ENCODE data around the gene LATS1.
A peak's percentile ranks its signal among the peaks of the same experiment; 100 is the strongest.
"Not testable (repeated sequence)": the region's sequence is repeated elsewhere in the genome, so short reads cannot be mapped to it uniquely, and the experiment has no call there.

Gene LATS1

GRCh38 chr6:149717588-149718458, at the start of gene LATS1:
Gene LATS1 (minus strand): TSS chr6:149718101. CDS start chr6:149702126, 15,975 bp downstream.
- DNase-seq, result peak; percentile 84

GRCh38 chr6:149766156-149766769, 48.4 kb upstream of the LATS1 start:
- DNase-seq, result peak; percentile 78

DNA sequence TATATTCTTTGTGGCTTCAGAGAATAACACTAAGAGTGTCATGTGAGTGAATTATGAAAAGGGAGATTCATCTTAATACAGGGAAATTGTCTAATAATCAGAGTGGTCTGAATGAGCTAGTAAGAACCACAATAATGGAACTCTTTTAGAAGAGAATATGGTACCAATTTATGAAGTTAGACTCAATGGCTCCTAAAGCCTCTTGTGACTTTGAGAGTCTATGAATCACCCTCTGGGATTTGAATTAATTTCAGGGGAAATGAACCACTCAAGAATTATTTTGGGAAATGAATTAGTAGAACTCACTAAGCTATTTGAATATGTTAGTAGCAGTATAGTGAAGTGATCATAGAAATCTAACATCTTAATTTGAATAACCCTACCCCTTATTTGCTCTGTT, 46.0 kb upstream of the LATS1 start:
- DNase-seq, result no peak

DNA sequence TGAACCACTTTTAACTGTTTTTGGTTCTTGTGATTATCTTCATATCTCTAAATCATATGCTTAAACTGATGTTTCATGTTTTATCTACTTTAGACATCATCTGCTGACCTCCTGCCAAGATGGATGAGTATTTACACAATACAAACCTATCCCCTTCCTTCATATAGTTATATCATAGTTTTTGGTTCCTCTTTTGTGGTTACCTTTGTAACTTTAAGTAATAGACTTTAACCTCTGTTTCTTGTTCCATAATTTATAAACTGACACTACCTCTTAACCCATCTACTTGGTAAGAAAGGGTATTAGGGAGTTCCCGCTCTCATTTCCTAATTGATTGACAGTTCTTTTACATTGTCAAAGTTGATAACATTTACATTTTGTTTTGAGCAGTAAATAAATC, 43.5 kb upstream of the LATS1 start:
- DNase-seq, result no peak

DNA sequence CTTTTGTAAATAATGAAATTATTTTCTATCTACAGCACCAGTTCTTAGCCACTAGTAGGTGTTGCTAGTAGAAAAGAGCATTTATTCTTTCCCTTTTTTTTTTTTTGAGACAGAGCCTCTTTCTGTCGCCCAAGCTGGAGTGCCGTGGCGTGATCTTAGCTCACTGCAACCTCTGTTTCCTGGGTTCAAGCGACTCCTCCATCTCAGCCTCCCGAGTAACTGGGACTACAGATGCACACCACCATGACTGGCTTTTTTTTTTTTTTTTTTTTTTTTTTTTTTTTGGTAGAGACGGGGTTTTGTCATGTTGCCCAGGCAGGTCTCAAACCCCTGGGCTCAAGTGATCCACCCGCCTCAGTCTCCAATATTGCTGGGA, 38.3 kb upstream of the LATS1 start:
- no peak for DNase-seq

- no peak for DNase-seq
Measured at GRCh38 chr6:149755300-149756260, 37.7 kb upstream of the LATS1 start.

- no peak for DNase-seq
Measured at GRCh38 chr6:149754548-149754947, 36.6 kb upstream of the LATS1 start.

GRCh38 chr6:149753374-149753637, 35.4 kb upstream of the LATS1 start:
- not testable (repeated sequence) for DNase-seq

- DNase-seq, result no peak
Measured at GRCh38 chr6:149752600-149753373, 34.9 kb upstream of the LATS1 start.

GRCh38 chr6:149751920-149752319, 34.0 kb upstream of the LATS1 start:
- not testable (repeated sequence) for DNase-seq

DNA sequence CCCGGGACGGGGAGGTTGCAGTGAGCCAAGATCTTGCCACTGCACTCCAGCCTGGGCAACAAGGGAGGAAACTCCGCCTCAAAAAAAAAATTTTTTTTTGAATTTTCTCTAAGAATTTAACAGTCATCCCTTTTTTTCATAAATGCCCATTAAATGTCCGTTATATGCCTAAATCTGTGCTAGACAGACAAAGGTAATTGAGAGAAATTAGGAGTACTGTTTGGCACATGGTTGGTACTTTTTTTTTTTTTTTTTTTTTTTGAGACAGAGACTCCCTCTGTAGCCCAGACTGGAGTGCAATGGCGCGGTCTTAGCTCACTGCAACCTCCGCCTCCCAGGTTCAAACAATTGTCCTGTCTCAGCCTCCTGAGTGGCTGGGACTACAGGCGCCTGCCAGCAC, 33.3 kb upstream of the LATS1 start:
- no peak for DNase-seq

DNA sequence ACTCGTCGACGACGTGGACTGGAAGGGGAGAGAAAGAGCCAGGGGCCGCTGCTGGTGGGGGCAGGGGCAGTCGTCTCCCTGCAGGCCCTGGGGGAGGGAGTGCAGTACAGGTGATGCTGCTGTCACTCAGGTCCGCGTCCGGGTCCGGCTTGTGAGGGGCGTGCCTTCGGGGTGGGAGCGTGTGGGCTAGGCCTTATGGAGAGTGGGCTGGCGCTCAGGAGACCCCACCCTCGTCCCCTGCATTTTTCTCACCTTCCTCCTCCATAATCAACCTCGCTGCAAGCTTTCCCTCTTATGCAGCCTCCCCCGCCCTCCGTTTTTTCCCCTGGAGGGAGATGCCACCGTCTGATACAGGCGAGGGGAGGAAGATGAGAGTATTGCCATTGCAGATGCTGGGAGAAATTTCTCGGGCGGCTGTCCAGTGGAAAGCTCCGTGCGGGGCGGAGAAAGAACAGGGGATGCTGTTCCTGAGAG, 32.3 kb upstream of the LATS1 start:
- DNase-seq, result peak; percentile 77

GRCh38 chr6:149749594-149750135, 31.8 kb upstream of the LATS1 start, which contains the start of gene PCMT1:
Gene PCMT1 (plus strand): TSS chr6:149749741. CDS start chr6:149749902, 161 bp downstream.
- peak; percentile 81 for DNase-seq

DNA sequence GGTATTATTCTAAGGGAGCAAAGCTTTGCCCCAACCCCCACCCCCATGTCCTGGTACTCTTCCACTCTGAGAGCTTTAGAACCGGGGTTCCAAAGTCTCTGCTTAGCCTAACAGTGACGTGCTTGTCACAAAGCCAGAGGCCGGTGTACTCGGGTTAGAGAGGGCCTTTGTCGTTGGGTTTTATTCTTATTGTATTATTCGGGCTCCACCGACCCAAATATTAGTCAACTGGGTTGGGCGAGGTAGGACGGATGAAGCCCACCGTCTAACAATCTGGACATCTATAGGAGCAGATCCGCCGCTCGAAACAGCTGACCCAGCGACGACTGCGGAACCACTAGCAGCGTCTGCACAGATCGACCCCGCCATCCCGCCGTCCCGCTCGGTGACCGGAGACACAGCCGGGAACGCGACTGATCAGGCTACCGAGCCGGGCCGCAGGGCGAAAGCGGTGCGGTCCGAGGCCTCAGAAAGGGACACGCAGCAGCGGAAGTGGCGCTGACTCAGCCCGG, 31.2 kb upstream of the LATS1 start:
- not testable (repeated sequence) for DNase-seq

DNA sequence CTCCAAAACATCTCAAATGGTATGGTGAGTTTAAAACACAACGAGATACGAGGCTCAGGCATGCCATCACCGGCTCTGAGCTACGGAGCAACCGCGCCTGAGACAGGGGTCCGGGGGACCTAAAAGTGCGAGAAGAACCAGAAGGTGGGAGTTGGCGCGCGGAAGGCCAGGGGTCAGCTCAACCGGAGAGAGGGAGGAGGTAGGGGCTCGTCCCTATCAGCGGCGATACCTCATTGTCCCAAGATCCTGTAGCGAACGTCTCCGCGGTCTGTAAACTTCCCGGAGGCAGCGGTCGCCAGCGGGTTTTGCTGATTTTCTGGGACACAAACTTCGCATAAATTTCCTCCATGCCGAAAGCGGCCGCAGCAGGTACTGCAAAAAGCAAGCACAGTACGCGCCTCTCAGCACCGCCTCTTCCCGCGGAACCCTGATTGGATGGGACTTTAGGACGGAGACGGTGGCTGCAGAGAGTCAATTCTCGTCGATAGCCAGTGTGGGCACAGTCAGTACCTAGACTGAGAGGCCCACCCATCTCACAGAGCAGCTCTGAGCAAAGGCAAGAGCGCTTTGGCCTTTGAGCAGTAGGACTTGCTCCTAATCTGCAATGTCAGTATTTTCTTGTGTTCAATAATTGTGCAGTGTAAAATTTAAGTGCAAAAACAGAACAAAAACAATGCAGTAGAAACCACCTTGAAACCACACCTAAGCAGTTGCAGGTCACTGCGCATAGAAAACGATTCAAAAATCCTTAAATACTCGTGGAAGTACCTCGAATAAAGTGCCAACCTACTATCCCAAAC, 28.4 kb upstream of the LATS1 start, which contains the start of gene NUP43:
NUP43 (minus strand) TSS at position 383 of the 800 bp plus-strand sequence; CDS start at position 349, 34 bp downstream.
- DNase-seq, result peak; percentile 93

- not testable (repeated sequence) for DNase-seq
Measured at GRCh38 chr6:149745252-149745651, 27.4 kb upstream of the LATS1 start.

DNA sequence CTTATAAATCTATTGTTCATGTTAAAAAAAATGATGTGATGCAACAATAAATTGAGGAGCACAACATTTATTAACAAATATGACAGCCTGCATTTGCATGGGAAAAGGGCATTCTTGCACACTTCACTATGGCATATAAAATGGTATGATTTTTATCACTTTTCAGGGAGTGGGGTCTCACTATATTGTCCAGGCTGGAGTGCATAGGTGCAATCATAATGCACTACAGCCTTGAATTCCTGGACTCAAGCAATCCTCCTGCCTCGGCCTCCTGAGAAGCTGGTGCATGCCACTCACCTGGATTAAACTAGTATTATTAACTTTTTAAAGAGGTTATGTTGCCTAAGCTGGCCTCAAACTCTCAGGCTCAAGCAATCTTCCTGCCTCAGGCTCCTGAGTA, 17.0 kb upstream of the LATS1 start:
- DNase-seq, result no peak

DNA sequence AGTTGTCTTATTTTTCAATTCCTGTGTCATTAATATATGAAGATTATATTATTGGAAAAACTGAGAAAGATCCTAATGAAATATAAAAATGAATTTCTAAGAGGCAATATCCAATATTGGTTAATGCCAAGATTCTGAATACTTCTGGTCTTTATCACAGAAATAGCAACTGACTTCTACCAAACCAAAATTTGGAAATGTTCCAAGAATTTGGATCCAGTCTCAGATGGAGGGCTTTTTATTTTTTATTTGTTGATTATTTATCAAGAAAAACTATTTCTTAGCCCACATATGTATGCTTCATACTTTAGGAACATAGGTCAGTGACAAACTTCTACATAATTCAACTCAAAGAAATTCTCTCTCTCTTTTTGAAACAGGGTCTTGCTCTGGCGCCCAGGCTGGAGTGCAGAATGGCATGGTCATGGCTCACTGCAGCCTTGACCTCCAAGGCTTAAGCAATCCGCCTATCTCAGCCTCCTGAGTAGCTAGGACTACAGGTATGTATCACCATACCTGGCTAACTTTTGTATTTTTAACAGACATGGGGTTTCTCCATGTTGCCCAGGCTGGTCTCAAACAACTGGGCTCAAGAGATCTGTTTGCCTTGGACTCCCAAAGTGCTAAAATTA, 15.3 kb upstream of the LATS1 start:
- DNase-seq, result no peak

DNA sequence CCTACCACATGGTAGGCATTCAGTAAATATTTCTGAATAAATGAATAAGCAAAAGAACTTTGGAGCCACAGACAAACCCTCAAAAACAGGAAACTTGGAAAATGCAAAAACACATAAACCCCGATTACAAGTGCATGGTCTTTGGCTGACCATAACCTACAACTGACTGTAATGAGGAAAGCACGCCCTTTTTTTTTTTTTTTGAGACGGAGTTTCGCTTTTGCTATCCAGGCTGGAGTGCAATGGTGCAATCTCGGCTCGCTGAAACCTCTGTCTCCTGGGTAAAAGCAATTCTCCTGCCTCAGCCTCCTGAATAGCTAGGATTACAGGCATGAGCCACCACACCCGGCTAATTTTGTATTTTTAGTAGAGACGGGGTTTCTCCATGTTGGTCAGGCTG, 11.9 kb upstream of the LATS1 start:
- DNase-seq, result no peak

DNA sequence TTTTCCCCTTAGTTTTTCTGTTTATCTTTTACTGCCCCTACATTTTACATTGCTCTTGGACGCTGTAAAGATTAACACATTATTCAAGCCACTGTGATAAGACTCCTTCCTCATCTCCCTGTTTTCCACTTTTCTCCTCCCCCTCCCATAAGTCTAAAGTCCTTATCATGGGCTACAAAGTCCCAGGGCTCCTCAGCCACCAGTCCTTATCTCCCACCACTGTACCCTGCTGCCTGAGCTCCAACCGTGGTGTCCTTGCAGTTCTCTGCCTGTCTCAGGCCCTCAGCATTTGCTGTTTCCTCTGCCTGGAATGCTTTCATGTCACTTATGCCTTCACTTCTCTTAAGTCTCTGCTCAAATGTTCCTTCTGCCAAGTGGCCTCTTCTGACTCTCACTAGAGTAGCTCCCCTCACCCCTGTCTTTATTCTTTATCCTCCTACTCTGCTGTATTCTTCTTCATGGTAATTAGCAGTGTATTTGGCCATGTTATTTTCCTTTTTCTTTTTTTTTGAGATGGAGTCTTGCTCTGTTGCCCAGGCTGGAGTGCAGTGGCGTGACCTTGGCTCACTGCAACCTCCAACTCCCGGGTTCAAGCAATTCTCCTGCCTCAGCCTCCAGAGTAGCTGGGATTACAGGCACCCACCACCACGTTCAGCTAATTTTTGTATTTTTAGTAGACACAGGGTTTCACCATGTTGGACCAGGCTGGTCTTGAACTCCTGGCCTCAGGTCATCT, 10.8 kb upstream of the LATS1 start:
- no peak for DNase-seq
